GM20431 (cell line): ENCODE measurements around the gene BHMT.

Experiments
- in situ Hi-C: fragments of 300-500 bp; cut with MseI, MboI; formaldehyde crosslinking; loops from one replicate; pipeline ENCODE4 v1.15.0; 2020; ENCODE audit warnings: low sequenced_read_pairs; ENCODE audit not compliant: unreplicated experiment

The BHMT gene, protein sequence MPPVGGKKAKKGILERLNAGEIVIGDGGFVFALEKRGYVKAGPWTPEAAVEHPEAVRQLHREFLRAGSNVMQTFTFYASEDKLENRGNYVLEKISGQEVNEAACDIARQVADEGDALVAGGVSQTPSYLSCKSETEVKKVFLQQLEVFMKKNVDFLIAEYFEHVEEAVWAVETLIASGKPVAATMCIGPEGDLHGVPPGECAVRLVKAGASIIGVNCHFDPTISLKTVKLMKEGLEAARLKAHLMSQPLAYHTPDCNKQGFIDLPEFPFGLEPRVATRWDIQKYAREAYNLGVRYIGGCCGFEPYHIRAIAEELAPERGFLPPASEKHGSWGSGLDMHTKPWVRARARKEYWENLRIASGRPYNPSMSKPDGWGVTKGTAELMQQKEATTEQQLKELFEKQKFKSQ

DNA sequence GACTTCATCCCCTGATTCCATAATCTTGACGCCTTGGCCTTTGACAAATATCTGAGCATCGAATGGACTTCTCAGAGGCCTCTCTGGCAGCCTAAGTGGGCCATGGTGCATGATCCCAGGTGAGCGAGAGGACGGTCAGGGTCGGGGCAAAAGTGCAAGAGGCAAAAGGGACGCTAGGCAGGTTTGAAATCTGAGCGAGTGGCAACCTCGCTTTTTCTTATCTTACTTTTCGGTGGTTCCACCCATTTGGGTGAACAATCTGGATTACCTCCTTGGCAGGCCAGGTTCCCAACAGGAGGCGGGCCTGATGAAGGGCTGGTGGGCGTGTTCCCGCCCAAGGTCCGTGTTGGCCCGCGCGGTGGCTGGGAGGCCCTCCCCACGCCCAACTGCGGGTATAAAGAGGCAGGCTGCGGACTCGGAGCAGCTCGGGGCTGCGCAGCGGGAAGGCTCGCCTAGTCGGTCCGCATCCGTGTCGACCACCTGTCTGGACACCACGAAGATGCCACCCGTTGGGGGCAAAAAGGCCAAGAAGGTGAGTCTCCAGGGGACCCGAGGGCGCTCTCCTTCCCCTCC lies at the start of gene BHMT:
Gene BHMT (plus strand): TSS at position 423 of the 573 bp plus-strand sequence. CDS start 77 bp downstream, at position 500.
- in situ Hi-C loops = no loop called here

DNA sequence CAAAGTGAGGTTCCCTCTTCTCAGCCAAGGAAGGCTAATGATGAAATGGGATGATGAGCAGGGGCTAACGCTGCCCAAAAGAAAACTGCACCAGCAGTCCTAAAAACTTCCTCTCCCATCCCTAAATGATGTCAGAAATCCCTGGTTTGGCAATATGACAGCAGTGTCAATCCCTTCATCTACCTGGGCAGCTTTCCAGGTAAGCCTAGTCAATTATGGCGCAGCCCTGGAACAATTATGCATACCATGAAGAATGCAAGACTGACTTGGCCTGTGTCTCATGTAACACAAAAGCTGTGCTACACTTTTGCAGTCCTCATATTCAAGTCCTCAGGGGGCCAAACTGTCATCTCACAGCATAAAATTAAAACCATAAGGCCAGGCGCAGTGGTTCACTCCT lies 49.2 kb upstream of the BHMT start:
- in situ Hi-C loops = no loop called here

DNA sequence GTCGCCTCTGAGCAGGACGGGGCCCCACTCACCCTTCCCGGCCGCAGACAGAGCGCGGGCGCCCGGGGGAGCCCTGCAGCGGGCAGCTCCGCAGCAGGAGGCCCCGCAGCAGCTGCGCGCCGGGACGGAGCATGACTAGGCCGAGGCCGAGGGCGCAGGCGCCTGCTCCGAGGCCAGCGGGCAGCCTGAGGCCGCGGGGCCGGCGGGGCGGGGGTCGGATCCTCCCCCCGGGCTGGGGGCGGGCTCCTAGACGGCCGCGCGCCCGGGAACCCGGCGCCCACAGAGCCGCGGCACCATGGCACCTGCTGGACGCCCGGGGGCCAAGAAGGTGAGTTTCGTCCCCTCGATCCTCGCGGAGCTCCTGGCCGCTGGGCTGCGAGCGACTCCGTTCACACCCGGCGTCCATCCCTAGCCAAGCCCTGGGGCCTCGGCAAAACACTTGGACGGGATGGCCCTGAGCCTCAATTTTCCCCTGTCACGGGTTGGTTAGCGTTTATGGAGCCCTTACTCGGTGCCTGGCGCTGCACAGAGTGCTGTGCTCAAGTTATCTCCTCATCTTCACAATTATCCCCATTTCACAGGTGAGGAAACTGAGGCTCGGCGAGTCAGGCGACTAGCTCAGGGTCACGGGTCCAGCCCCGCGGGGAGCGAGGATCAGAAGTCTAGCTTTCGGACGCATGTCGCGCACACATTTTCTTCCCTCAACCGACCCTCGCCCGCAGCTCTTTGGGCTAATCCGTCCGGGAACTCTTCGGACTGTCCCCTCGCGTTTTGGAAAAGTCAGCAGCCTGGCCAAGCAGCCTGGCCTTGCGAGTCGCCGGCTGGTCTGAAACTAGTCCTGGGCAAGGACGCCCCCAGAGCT lies 41.9 kb upstream of the BHMT start, which contains the start of the genes BHMT2 and DMGDH:
Gene BHMT2 (plus strand): TSS at position 280 of the 862 bp plus-strand sequence. CDS start 16 bp downstream, at position 296.
Gene DMGDH (minus strand): TSS at position 187 of the 862 bp plus-strand sequence. CDS start 54 bp downstream, at position 133.
- in situ Hi-C loops = no loop called here

DNA sequence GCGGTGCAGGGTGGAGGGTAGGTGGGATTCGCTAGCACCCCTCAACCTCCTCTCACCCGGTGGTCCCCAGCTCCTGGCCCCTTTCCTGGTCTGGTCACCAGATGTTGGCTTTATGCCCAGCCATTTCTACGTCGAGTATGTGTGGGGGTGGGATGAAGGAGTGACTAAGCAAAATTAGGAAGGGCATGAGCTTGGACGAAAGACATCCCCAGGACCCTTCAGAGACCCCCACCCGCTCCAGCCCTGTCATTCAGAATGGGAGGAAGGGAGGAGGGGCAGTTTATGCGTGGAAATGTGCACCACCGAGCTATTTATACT lies 41.3 kb upstream of the BHMT start:
- in situ Hi-C loops = no loop called here

DNA sequence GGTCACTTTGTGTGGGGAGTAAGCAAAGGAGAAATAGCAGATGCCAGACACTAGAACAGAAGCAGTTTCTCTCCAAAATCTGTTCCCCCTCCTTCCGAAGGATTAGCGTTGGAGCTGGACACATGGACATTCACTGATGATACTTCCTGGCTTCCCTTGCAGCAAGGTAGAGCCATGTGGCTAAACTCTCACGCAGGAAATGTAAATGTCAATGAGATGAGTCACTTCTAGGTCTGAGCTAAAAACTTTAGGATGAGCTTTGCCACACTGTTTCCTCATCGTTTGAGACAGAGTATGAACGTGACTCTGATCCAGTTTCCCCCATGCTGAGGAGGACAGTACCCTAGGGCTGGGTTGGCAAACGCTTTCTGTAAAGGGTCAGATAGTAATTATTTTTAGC lies 37.0 kb upstream of the BHMT start:
- in situ Hi-C loops = no loop called here

DNA sequence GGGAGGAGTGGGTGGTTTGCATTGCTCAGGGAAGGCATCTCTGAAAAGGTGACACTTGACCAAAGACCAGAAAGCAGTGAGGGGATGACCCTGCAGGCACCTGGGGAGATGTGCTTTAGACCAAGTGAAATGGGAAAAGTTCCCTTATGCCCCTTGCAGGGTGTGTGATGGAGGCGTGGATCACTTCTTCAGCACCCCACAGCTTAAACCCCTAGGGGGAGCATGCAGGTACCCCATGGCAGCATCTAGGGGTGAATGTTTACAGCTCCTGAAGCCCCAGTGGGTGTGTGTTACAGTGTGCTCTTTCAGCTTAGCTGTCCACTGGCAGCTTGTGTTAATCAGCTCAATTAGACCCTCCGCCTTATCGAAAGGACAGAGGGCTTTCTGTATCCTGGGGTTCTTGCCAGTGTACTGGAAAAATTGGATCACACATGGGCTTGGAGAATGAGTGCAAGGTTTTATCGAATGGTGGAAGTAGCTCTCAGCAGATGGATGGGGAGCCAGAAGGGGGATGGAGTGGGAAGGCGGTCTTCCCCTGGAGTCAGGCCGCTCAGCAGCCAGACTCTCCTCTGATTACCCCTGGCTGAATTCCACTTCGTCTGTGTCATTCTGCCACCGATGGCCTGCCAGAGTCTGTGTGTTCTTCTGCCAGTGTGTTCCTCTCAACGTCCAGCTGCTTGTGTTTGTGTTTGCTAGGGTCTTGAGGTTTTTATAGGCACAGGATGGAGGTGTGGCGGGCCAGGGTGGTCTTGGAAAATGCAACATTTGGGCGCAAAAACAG lies 35.8 kb upstream of the BHMT start:
- in situ Hi-C loops = no loop called here

DNA sequence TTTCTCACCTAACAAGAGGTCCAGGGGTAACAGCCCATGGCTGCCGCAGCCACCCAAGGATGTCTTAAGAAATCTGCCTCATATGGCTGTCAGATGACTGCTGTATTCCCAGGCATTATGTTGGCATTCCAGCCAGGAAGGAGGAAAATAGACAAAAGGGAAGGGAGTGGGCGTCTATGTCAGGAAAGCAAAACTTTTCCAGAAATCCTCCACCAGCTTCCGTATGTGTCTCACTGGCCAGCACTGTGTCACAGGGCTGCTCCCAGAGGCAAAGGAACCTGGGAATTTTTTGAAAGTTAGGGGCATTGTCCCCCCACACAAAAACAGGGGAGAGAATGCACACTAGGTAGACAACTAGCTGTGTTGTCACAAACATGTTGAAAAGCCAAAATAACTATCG lies 34.8 kb upstream of the BHMT start:
- in situ Hi-C loops = no loop called here

DNA sequence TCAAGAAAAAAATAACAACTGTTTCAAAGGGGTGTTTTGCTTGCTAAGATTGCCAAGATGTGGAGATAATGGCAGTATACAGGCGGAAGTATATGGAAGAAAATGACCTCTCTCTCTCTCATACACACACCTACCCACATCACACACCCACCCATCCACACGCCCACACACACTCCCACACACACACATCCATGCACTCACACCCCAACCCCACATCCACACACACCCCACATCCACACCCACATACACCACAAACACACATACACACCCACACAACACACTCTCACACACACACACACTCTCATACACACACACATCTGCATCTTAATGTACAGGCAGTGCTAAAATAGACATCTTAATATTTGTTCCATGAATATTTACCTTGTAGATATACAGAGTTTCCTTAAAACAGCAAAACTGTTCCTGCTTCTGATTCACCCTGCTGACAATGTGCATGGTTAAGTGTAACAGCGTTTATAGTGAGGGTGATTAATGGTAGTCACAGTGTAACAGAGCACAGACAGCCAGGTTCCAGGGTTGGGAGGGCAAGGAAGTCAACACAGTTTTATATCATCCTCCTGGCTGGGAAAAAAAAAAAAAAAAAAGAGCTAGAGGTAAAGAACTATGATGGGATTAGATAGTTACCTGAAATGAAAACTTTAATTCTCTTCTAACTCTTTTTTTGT lies 33.8 kb upstream of the BHMT start:
- in situ Hi-C loops = no loop called here

DNA sequence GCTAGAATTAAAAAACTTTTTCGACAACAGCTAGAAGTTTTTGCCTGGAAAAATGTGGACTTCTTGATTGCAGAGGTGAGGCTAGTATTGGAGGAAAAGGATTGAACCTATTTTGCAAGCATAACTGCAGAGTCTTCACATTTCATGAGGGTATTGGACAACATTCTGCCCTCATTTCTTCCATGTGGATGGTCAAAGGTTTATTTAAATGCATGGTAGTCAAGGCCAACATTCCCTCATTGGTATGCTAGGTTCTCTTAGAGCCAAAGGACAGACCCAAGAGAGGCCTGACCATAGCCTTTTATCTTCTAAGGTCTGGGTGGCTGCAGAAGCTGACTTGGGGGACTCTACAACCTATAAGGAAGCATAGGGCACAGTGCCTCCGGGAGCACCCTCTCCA lies 30.8 kb upstream of the BHMT start:
- in situ Hi-C loops = no loop called here

DNA sequence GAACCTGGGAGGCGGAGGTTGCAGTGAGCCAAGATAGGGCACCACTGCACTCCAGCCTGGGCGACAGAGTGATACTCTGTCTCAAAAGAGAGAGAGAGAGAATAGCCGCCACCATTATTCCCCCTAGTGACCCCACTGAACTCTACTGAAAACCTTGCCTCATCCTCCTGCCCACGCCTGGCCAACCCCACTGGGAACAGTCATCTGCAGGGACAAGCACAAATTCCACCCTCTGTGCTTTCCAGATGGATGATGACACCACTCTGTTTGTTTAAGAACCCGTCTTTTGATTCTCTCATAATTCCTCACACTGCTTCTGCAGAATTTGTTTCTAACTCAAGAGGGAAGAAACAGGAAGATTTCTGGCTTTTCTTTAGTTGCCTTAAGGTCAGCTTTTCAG lies 29.8 kb upstream of the BHMT start:
- in situ Hi-C loops = no loop called here

DNA sequence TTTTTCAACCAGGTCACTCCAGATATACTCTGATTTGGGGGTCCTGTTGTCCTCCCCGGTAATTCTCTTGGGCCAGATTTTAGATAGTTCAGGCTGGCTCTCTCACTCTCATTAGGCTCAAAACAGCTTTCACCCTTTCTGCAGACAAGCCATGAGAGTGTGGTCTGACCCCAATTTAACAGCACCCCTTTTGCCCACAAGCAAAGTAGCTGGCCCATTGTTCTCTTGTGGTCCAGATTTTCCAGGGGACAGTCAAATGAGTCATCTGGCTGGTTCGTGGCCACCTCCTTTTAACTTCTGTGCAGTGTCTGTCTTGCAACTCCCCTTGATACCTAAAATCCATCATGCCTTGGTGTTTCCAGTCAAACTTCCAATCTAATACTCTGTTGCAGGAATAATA lies 25.5 kb upstream of the BHMT start:
- in situ Hi-C loops = no loop called here

DNA sequence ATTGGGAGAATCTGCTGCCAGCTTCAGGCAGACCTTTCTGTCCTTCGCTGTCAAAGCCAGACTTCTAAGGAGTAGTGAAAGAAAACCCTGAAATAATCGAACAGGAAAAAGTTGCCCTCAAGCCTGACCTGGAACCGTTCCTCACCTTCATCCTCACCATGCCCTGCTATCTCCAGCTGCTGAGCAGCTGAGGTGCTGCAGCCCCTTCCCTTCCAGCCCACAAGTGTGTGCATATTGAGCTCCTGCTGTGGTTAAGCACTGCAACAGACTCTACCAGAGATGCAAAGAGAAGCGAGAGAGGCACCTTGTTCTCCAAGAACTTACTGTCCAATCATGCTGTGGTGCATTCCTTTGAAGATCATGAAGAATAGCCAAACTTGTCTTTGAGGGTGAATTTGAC lies 23.1 kb upstream of the BHMT start:
- in situ Hi-C loops = no loop called here

DNA sequence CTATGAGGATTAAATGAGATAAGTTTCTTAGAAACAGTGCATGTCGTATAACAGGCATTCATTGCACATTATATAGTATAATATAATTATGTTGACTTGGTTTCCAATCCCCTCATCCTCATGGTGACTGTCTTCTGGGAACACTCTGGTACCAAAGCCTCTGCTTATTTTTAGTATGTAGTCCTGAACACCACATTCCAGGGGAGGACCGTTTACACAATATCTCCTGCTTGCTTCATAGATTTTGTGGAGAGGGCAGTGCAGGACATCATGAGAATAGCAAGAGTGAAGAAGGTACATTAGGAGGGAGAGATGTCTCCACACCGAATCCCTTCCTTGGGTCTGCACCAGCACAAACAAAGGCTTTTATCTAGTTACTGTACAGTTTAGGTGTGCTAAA lies 20.5 kb upstream of the BHMT start:
- in situ Hi-C loops = no loop called here

DNA sequence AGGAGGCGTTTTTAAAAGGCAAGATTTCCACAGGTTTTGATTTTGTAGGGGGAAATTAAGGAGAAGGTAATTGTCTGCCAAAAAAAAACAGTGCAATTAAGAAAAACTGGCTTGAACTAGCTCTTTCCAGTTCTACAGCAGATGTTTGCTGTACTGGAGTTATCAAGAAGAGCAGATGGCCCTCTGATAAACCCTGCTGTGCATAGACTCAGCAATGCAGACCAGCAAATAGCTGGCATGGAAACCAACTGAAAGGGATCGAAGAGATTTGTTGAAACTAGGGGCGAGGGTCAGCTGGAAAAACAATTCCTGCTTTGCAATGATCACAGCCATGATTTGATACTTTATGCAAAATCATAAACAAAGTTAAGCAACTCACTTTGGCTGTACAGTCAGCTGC lies 17.8 kb upstream of the BHMT start:
- in situ Hi-C loops = no loop called here

DNA sequence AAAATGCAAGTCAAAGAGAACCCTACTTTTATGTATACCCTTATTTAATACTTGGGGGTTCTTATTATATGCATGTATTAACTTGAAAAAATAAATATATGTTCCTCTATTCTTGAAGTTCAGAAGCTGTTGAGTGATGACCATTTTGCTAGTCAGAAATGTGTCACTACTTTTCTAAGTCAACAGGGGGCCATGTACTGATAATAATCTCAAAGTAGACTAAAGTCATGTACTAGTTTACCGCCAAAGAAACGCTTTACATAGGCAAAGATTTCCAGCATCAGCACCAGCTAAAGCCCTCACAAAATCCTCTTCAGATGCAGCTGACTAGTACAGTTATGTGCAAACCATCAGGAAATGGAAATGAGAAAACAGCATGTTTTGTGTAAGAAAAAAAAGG lies 5.7 kb upstream of the BHMT start:
- in situ Hi-C loops = no loop called here

DNA sequence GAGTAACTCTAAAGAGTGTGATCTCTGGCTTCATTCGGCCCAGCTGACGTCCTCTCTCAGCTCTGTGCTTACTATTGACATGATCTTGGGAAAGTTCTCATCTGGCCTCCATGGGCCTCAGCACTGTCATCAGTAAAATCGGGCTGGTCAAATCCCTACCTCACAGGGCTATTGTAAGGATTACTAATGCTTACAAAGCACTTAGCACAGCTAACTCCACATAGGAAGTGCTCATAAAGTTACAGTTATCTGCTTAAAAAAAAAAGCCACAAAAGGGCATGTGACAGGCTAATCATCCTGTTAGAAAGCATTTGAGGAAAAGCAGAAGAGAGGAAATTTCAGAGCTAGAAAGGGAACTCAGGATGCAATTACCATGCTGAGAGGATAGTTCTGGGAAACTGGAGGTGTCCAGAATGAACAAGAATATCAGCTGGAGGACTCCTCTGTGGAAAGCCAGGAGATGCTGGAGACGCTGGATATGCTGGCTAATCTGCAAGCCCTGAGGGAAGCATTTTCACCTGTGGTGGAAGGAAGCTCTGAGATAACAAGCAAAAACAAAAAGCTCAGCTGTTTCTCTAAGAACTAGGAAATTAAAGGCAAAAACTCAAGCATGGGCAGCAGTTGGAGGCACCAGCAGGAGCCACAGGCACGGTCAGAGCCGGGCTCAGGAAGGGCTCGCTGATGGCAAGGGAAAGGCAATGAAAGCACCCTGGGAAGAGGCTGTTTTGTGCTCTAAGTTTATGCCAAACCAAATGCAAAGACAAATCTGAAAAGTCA lies 4.4 kb upstream of the BHMT start:
- in situ Hi-C loops = no loop called here

DNA sequence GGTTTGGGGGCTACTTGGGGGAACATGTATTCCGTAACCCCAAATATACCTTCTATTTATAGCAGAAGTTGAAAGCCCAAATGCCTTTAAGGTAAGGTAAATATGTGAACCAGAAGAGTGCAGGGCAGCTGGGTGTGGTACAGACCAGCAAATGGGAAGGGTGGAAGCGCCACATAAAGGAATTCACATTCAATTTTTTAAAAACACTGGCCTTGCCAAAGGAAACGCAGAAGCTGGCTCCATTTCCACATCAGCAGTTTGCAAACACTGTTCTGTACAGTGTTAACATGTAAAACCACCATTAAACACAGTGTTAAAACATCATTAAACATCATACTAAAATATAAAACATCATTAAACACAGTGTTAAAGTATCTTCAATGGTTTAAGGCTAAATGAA lies 3.5 kb upstream of the BHMT start:
- in situ Hi-C loops = no loop called here

DNA sequence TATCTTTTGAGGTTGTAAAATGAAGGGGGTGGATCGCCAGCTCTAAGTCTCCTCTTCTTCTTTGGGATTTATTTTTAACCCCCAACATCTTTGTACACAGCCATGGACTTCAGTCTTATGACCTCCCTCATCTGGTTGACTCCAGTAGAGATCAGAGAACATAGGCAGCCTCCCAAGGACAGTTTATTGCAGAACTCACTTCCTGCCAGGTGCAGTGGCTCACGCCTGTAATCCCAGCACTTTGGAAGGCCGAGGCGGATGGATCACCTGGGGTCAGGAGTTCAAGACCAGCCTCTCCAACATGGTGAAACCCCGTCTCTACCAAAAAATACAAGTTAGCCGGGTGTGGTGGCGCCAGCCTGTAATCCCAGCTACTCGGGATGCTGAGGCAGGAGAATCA lies 2.8 kb upstream of the BHMT start:
- in situ Hi-C loops = no loop called here
